GM18858 (cell line): Measurements from ENCODE around the gene PSD4.

Source experiments
- ATAC-seq: cut with Tn5 transposase; IDR thresholded peaks from one replicate; pipeline ENCODE4 v1.9.1; 2021; ENCODE audit not compliant: unreplicated experiment

PSD4 gene

GRCh38 chr2:113219889-113220641 lies 46.3 kb downstream of the PSD4 start:
- ATAC-seq = no peak

GRCh38 chr2:113220970-113221708 lies 47.4 kb downstream of the PSD4 start:
- no peak for ATAC-seq

DNA sequence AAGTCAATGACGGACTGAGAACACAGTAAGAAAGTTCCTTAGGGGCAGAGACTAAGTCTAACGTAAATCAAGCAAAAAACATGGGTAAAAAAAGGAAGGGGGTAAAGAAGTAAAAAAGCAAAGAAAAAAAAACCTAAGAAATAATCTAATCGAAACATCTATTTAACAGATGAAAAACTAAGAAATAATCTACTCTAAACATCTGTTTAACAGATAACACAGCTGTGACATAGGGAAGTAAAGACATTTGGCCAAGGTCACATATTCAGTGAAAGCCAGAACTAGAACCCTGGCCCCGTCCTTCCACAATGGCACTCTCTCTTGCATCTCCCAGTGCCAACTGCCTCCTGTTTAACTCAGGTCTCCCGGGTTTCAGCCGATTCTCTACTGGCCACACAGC lies 48.1 kb downstream of the PSD4 start:
- ATAC-seq = no peak

DNA sequence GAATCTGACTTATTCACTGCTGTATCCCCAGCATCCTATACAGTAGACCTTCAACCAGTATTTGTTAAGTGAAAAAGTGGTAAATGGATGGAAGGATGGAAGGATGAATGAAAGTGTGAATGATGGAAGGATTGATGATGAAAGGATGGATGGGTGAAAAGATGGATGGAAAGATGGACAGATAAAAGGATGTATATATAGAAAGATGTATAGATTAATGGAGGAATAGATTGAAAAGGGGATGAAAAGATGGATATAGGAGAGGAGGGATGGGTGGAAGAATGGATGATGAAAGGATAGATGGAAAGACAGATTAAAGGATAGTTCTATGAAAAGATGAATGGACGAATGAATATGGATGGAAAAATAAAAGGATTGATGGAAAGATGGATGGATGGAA lies 50.0 kb downstream of the PSD4 start:
- no peak for ATAC-seq

DNA sequence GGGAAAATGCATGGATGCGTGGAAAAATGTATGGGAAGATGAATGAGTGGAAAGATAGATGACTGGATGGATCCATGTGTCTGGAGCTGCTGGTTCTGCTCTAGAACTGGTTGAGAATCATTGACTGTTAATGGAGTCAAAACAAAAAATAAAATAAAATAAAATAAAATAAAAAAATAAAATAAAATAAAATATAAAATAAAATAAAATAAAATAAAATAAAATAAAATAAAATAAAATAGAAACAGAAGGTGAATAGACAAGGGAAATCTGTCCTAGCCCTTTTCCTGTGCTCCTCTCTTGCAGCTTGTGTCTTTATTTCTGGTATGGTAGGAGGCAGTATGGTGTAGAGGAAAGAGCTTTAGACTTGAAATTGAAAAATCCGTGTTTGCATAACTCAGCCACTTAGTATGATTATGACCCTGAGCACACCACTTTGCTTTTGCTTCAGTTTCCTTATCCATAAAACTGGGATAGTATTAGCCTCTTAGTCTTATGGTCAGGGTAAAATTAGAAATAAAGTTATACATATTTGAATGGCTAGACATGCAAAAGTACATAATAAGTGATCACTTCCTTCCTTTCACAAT lies 51.0 kb downstream of the PSD4 start:
- ATAC-seq = no peak

- no peak for ATAC-seq
Measured at GRCh38 chr2:113225263-113226259, 51.8 kb downstream of the PSD4 start.

GRCh38 chr2:113226462-113226861 lies 52.7 kb downstream of the PSD4 start:
- ATAC-seq = no peak

DNA sequence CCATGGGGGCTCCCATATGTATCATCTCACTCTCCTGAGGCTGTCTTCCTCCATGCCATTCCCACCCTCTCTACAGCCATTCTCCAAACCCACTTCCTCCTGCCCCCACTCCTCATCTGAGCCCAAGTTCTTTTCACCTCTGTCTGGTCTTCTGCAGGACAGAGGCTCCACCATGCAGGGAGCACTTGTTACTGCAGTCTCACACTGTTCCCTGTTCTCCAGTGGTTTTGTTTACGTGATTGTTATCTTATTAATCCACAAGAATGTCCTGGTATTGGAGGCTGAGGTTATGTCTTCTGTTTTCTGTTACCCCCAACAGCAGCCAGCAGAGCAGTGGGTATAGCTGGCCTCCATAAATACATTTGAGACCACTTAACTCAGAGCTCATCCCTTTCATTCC lies 53.5 kb downstream of the PSD4 start:
- ATAC-seq = no peak

DNA sequence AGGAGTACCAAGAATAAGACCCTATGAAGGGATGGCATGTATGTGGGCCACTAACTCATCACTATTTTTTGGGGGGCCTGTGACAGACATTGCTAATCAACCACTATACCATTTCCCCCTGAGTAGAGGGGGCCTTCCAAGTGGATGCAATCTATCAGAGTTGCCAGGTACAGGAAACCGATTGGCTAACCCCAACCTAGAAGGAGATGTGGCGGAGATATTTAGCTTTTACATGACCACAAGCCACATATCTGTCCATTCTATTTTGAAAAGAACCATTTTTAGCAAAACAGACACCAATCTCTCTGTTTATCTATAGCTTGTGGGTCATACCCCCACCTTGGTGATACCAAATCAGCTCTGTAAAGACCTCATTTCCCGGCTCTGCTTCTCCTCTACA lies 53.9 kb downstream of the PSD4 start:
- ATAC-seq = no peak

DNA sequence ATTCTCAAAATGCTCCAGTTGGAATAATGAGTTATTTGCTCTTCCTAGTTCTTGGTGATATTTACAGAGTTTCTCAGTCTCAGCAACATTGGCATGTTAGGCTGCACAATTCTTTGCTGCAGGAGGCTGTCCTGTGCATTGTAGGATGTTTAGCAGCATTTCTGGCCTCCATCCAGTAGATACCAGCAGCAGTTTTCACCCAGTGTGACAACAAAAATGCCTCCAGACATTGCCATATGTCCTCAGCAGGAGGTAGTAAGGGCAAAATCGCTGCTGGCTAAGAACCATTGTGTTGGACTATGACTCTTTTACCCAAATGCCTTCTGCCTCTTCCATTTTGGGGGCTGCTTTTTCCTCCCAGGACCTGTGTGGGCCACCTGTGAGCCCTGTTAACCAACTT lies 54.6 kb downstream of the PSD4 start:
- no peak for ATAC-seq

- no peak for ATAC-seq
Measured at GRCh38 chr2:113228991-113229716, 55.4 kb downstream of the PSD4 start.

DNA sequence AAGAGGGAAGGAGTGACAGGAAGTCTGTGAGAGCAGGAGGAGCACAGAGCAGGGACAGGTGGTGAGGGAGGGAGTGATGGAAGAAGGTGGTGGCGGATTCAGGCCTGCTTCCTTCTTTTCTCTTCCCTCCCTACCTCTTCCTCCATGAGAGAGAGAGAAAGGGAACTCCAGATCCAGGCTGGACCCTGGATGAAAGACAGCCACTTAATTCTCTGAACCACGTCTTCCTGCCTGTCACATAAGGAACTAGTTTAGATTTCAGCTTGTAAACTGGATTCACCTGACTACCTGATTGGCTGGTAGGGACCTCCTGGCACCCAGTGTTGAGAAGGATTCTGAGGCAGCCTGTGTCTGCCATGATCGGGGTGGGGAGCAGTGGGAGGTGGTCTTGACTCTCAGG lies 56.0 kb downstream of the PSD4 start:
- ATAC-seq = no peak

DNA sequence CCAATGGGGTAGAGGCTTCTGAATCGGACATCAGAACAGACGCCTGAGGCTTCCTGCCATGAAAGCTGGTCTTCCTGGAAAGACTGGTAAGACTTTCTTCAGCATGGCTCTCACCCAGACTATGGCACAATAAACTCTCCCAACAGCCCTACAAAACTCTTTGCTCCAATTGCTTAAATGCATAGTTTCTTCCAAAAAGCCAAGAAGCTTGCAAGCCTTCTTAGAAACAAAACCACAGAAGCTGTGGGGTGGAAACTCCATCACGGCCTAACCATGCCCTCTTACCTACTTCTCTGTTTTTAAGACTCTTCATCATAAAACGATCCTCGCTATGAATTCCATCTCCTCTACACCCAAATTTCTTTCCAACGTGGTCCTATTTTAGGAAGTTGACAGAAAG lies 56.8 kb downstream of the PSD4 start:
- ATAC-seq = no peak

- no peak for ATAC-seq
Measured at GRCh38 chr2:113231064-113231463, 57.3 kb downstream of the PSD4 start.

GRCh38 chr2:113232123-113232522 lies 58.4 kb downstream of the PSD4 start:
- ATAC-seq = no peak

- no peak for ATAC-seq
Measured at GRCh38 chr2:113232740-113233139, 59.0 kb downstream of the PSD4 start.

- ATAC-seq = no peak
Measured at GRCh38 chr2:113233593-113234550, 60.1 kb downstream of the PSD4 start.

DNA sequence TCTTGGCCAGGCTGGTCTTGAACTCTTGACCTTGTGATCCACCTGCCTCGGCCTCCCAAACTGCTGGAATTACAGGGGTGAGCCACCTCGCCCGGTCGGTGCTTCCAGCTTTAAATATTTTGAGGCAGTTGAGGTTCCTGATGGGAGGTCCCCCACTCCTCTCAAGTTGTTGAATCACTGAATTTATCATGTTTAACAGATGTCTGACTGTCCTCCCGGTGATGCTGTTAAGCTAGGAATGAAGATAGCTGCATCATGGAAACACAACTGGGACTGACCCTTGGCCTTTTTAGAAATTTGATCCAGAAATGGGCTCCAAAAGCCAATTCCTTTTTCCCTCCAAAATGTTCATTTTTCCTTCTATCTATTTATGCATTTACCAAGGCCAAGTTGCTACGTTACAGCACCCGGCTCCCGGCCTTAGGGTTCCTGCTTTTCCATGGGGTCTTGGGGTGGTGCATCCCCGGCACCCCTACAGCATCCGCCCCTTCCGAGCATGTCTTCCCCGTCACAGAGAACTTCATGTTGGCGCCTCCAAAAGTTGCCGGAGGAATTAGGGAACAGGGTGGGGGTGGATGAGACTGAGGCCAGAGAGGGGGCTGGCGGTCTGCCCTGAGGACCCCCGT lies 61.1 kb downstream of the PSD4 start:
- no peak for ATAC-seq
